HUES64 (cell line): ENCODE results near the gene TUSC7.

ENCODE experiments used
- H3K27ac ChIP-seq: 2 replicates; pipeline ENCODE4 v1.7.0; 2013; ENCODE audit warnings: low read depth, low read length, inconsistent platforms
- H3K27me3 ChIP-seq: 2 replicates; pipeline ENCODE4 v1.6.1; 2013; ENCODE audit warnings: mild to moderate bottlenecking, low read length; ENCODE audit not compliant: insufficient read depth
- H3K36me3 ChIP-seq: 2 replicates; pipeline ENCODE4 v1.6.1; 2013; ENCODE audit warnings: mild to moderate bottlenecking, low read length; ENCODE audit not compliant: insufficient read depth
- H3K4me1 ChIP-seq: 2 replicates; pipeline ENCODE4 v1.6.1; 2013; ENCODE audit warnings: mild to moderate bottlenecking, low read length, moderate library complexity; ENCODE audit not compliant: insufficient read depth
- H3K4me3 ChIP-seq: 2 replicates; pipeline ENCODE4 v1.5.1; 2013; ENCODE audit warnings: mild to moderate bottlenecking, low read length, moderate library complexity
- H3K9ac ChIP-seq: 2 replicates; pipeline ENCODE4 v1.6.1; 2013; ENCODE audit warnings: mild to moderate bottlenecking, low read depth, low read length
- H3K9me3 ChIP-seq: 2 replicates; pipeline ENCODE4 v1.6.1; 2013; ENCODE audit warnings: low read depth, low read length; ENCODE audit not compliant: insufficient read depth
- WGBS: fragments of 150-250, 120-280 bp; methylation state at CpG from one replicate; pipeline ENCODE4 v1.1.7; 2013; ENCODE audit warnings: missing lambda C conversion rate; 5-methylcytosine and 5-hydroxymethylcytosine counted together

TUSC7 gene

DNA sequence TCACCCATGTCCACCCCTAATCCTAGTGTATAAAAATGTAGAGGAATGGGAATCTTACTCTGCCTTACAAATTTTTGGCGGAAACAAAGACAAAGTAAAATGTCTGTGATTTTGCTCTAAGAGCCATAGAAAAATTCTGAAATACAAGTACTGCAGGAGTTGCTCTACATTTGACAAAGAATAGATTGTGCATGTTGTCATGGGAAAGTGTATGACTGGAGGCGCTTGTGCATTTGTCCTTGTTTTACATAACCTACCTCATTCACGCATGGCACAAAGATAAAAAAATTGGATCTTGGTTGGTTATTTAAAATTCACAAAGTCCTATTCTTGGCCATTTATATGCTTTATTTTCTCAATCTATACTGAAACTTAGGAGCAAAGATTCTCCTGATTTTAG is 2.0 kb upstream of the TUSC7 start:
- Histone ChIP-seq H3K4me3 (no peak overlapping the region), H3K27ac (no peak overlapping the region), H3K9me3 (no peaks in the 10 kb centered on the region), H3K27me3 (no peaks in the 10 kb centered on the region), H3K36me3 (no peaks in the 10 kb centered on the region), H3K4me1 (no peaks in the 10 kb centered on the region), H3K9ac (no peak overlapping the region)
- WGBS, result 89% methylated on average over 3 of the region's 3 CpGs

DNA sequence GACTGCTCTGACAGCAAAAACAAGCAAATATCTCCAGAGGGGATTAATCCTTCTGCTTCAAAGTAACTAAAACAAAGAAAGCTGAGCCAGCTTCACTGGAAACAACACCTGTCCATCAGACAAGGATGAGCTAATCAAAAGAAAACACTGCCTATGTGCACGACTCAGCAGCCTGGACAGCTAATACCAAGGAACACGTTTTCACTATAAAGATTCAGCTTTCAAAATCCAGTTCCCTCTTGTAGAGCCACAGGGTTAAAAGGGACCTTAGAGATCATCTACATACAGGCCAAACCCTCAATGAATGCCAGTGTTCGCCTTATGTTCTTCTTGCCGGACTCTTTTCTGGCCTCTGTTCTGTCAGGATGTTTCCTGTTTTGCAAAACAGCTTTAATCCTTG is 6.9 kb downstream of the TUSC7 start:
- Histone ChIP-seq H3K27ac (no peak overlapping the region), H3K9ac (no peak overlapping the region), H3K36me3 (no peaks in the 10 kb centered on the region), H3K4me1 (peaks cover 8% of the 10 kb centered on the region; the same call in 1 of the 2 replicates), H3K27me3 (no peaks in the 10 kb centered on the region), H3K4me3 (no peak overlapping the region), H3K9me3 (no peaks in the 10 kb centered on the region)
- 75% methylated on average over 4 of the region's 4 CpGs for WGBS

DNA sequence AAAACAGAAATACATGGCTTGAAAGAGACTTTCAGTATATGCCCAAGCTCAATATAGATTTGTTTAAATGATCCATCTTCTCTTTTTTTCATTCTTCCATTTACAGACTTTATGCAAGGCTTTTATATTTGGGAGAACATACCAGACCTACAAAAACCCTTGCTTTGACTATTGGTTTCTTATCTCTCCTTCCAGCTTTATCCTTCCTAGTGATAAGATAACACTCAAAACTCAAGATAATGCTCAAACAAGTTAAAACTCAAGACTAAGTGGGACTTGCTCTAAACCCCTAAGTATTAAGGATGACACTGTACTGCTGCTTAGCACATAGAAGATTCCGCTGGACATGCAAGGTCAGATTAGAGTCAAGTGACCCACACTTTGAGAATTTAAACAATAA is 8.0 kb downstream of the TUSC7 start:
- Histone ChIP-seq H3K9me3 (no peaks in the 10 kb centered on the region), H3K27me3 (no peaks in the 10 kb centered on the region), H3K36me3 (no peaks in the 10 kb centered on the region), H3K27ac (no peak overlapping the region), H3K4me1 (peaks cover 8% of the 10 kb centered on the region; the same call in 1 of the 2 replicates), H3K4me3 (no peak overlapping the region), H3K9ac (no peak overlapping the region)
- WGBS, result 87% methylated on average over 1 of the region's 1 CpG

DNA sequence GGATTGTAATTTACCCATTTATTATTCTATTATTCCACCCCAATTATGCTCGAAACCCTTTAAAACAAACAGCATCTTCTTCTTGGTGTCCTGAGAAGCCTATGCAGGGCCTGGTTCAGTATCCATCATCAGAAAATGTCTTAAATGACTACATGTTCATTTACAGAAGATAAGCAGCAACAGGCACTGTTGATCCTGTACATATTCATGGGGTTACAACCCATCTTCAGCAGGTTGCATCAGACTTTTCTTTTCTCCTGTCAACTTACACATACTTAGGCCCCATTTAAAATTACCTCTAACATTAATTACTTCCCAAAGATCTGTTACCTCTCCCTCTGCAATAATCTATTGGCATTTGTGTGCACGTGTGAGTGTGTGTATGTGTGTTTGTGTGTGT is 18.9 kb downstream of the TUSC7 start:
- no peak overlapping the region for H3K27ac ChIP-seq
- H3K9ac ChIP-seq, result no peak overlapping the region
- H3K9me3 ChIP-seq, result no peaks in the 10 kb centered on the region
- no peaks in the 10 kb centered on the region for H3K36me3 ChIP-seq
- no peaks in the 10 kb centered on the region for H3K4me1 ChIP-seq
- 91% methylated on average over 1 of the region's 2 CpGs for WGBS
- H3K4me3 ChIP-seq, result no peak overlapping the region
- H3K27me3 ChIP-seq, result no peaks in the 10 kb centered on the region

DNA sequence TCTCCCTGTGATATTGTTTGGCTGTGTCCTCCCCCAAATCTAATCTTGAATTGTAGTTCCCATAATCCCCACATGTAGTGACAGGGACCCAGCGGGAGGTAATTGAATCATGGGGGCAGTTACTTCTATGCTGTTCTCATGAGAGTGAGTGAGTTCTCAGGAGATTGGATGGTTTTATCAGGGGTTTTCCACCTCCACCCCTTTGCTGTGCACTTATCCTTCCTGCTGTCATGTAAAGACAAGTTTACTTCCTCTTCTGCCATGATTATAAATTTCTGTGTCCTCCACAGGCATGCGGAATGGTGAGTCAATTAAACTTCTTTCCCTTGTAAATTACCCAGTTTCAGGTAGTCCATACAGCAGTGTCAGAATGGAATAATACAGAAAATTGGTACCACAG is 24.7 kb downstream of the TUSC7 start:
- Histone ChIP-seq H3K4me1 (no peaks in the 10 kb centered on the region), H3K4me3 (no peak overlapping the region), H3K36me3 (no peaks in the 10 kb centered on the region), H3K27me3 (no peaks in the 10 kb centered on the region), H3K27ac (no peak overlapping the region), H3K9ac (no peak overlapping the region), H3K9me3 (peaks cover 7% of the 10 kb centered on the region; the same call in 1 of the 2 replicates)
- 97% methylated on average over 2 of the region's 2 CpGs for WGBS

DNA sequence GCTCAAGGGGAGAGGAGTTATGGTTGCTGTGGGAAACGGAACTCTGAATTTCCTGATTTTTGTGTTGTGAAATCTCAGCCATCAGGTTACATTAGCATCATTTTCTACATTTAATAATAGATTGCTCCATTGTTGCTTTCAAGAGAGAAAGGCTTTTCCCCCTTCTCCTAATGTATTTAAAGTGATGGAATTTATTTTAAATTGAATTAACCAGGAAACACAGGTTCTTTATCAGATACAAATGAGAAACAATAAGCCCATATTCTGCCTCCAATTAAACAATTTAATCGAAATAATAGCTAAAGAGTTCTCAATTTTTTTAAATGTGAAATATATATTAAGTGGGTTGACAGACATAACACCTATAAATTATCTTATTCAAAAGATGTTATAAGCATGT is 30.1 kb downstream of the TUSC7 start:
- H3K36me3 ChIP-seq, result no peaks in the 10 kb centered on the region
- WGBS, result 80% methylated on average over 1 of the region's 2 CpGs
- peaks cover 7% of the 10 kb centered on the region; the same call in 1 of the 2 replicates for H3K9me3 ChIP-seq
- H3K9ac ChIP-seq, result no peak overlapping the region
- no peak overlapping the region for H3K4me3 ChIP-seq
- H3K27ac ChIP-seq, result no peak overlapping the region
- H3K27me3 ChIP-seq, result no peaks in the 10 kb centered on the region
- H3K4me1 ChIP-seq, result no peaks in the 10 kb centered on the region

DNA sequence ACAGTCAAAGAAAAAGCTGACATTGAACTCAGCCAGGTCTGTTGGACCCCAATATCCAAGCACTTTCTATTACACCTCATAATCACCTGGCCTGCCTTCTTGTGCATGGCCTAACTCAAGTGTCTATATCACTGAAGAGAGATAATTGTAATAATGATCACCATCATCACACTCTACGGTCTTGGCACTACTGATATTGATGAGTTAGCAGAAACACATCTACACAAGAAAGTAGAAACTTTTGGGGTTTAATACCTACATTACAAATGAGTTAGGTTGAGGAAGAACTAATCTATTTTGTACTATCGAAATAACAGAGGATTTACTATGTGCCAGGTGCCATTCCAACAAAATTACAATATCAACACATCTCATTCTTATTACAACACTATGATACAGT is 30.7 kb downstream of the TUSC7 start:
- no peaks in the 10 kb centered on the region for H3K36me3 ChIP-seq
- H3K4me1 ChIP-seq, result no peaks in the 10 kb centered on the region
- H3K27me3 ChIP-seq, result no peaks in the 10 kb centered on the region
- WGBS, result no CpG with 5 or more reads among the region's 2 CpGs
- no peak overlapping the region for H3K9ac ChIP-seq
- no peak overlapping the region for H3K27ac ChIP-seq
- no peak overlapping the region for H3K4me3 ChIP-seq
- H3K9me3 ChIP-seq, result peaks cover 7% of the 10 kb centered on the region; the same call in 1 of the 2 replicates

DNA sequence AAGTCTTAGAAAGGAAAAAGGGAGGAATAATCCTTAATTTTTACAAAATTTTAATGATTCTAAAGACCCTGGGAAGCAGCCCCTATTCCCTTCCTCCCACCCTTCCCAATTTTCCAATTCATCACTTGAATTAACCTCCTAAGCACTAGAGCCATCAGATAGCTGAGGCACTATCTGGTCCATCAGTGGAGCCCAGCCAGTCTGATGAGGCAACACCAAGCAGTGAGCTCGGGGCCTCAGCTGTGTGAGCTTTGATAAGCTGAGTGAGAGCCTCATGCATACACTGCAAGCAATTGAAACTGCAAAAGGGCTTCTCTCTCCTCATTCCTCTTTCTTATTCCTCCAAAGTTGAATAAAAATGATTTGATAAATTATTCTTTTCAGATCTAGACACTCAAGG is 31.9 kb downstream of the TUSC7 start:
- Histone ChIP-seq H3K27ac (no peak overlapping the region), H3K9ac (no peak overlapping the region), H3K27me3 (no peaks in the 10 kb centered on the region), H3K36me3 (no peaks in the 10 kb centered on the region), H3K4me1 (no peaks in the 10 kb centered on the region), H3K4me3 (no peak overlapping the region), H3K9me3 (no peaks in the 10 kb centered on the region)
- WGBS, result 80% methylated on average over 1 of the region's 1 CpG

DNA sequence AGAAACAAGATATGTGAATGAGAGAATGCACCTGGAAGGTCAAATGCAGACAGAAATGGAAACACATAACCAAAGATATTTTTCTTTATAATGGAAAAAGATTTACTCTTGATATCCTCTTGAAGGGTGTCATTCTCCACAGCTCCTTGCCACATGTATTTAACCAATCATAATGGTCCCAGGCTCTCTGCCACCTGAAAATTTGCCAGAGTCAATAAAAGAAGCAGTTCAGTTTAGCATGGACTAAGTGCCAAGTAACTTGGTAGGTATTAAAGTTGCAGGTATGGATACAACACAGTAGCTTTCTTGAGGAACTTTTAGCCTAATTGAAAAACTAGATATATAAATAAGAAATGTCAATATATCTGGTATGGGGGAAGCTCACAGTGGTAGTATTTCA is 33.5 kb downstream of the TUSC7 start:
- H3K9me3 ChIP-seq, result no peaks in the 10 kb centered on the region

DNA sequence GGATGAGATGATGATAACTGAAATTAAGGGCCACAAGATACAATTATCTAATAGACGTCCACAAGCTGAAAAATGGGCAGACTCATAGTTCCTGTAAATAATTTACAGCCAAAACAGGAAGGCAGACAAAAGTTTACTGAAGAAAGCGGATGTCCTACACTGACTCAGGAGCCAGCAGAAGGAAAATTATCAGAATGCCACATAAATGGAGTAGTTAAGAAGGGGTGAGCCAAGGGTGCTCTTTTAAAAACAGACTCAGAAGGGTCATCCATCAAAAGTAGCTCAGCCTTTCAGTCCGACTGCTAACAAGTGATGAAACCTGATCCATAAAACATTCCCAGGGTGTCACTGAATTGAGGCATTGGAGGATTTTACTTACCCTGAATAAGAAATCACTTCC is 39.8 kb downstream of the TUSC7 start:
- H3K9ac ChIP-seq, result no peak overlapping the region
- H3K4me3 ChIP-seq, result no peak overlapping the region
- 58% methylated on average over 3 of the region's 3 CpGs for WGBS
- no peak overlapping the region for H3K27ac ChIP-seq
- no peaks in the 10 kb centered on the region for H3K36me3 ChIP-seq
- no peaks in the 10 kb centered on the region for H3K9me3 ChIP-seq
- no peaks in the 10 kb centered on the region for H3K4me1 ChIP-seq
- no peaks in the 10 kb centered on the region for H3K27me3 ChIP-seq

More for the DNA sequence above, 33.5 kb downstream of the TUSC7 start:
- no peaks in the 10 kb centered on the region for H3K4me1 ChIP-seq
- H3K27ac ChIP-seq, result no peak overlapping the region
- H3K4me3 ChIP-seq, result no peak overlapping the region
- H3K36me3 ChIP-seq, result no peaks in the 10 kb centered on the region
- H3K9ac ChIP-seq, result no peak overlapping the region
- no peaks in the 10 kb centered on the region for H3K27me3 ChIP-seq

DNA sequence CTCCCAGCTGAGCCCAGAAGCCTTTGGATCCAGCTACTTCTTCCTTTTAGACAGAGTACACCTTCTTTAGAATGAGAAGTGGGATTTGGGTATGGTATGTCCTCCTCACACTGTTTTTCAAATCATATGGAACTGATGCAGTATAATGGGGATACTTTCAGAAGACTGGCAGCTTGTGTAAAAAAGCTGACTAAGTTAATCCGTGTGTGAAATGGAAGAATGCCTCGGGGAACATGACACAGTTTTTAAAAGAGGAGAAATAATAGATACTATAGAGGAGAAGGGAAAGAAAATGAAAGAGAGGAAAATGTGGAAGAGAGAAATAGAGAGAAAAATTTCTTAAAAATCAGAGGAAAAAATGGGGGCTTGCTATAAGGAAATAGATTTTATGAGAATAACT is 47.7 kb downstream of the TUSC7 start:
- Histone ChIP-seq H3K36me3 (no peaks in the 10 kb centered on the region), H3K27me3 (no peaks in the 10 kb centered on the region), H3K9me3 (no peaks in the 10 kb centered on the region), H3K9ac (no peak overlapping the region), H3K27ac (no peak overlapping the region), H3K4me1 (peaks cover 19% of the 10 kb centered on the region; the same call in 1 of the 2 replicates), H3K4me3 (no peak overlapping the region)
- 66% methylated on average over 2 of the region's 2 CpGs for WGBS

DNA sequence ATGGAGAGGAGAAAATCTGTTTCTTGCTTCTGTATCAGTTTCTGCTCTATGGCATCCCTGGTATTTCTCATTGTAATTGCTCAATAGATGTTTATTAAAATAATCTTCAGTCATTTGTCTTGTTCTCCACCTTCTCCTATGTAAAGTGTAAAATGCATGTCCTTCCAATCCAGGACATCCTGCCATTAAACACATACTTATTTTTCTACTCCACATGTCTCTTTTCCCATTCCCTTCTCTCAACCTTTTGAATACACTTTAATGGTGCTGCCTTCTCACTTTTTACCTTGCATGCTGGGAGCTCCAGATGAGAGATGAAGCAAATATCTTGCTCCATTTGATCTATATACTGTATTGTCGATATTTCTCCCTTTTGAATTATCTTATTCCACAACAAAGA is 49.7 kb downstream of the TUSC7 start:
- Histone ChIP-seq H3K9ac (no peak overlapping the region), H3K4me1 (peaks cover 19% of the 10 kb centered on the region; the same call in 1 of the 2 replicates), H3K27ac (no peak overlapping the region), H3K9me3 (no peaks in the 10 kb centered on the region), H3K27me3 (no peaks in the 10 kb centered on the region), H3K4me3 (no peak overlapping the region), H3K36me3 (no peaks in the 10 kb centered on the region)
- WGBS, result 100% methylated on average over 1 of the region's 1 CpG
